Measurements from ENCODE around the gene DTX4.

The DTX4 gene

DNA sequence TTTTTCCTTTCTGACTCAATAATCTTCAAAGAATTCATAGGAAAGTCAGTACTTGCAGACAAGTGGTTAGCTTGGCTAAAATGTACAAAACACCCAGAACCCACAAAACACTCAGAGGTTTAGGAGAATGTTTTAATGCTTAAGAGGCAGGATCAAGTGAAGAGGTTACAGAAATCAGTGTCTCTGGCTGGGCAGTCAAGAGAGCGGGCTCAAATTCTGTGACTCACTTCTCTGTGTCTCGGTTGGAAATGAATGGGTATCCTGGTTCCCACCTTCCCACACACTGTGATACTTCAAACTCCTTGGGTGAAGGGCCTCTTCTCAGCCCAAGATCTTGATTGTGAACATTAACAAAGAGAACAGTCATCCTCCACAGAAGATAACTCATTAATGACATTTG is 37.0 kb downstream of the DTX4 start:
- Histone ChIP-seq H3K9ac (ENCODE audit: insufficient read length, low read depth) (no peak overlapping the region), H3K4me1 (ENCODE audit: insufficient read depth, insufficient read length) (no peaks in the 10 kb centered on the region)

GRCh38 chr11:59212222-59212621 is 40.3 kb downstream of the DTX4 start:
- no peak for DNase-seq (ENCODE audit: low read depth, low spot score)
- no peak overlapping the region for H3K4me3 ChIP-seq (ENCODE audit: insufficient read length, low read depth)
- H3K4me1 ChIP-seq (ENCODE audit: insufficient read depth, insufficient read length) = no peaks in the 10 kb centered on the region

More for the DNA sequence above, 37.0 kb downstream of the DTX4 start:
- no peak for DNase-seq (ENCODE audit: low read depth, low spot score)
- Histone ChIP-seq H3K36me3 (ENCODE audit: insufficient read depth, insufficient read length, low read length) (peaks cover 33% of the 10 kb centered on the region), H3K4me3 (ENCODE audit: insufficient read length, low read depth) (no peak overlapping the region), H3K9me3 (ENCODE audit: insufficient read depth, low read length) (no peaks in the 10 kb centered on the region), H3K27me3 (ENCODE audit: insufficient read depth, insufficient read length) (no peaks in the 10 kb centered on the region)
- TF ChIP-seq YY1 (IDR thresholded peaks at IDR 0.05; ENCODE audit: insufficient read depth, insufficient read length) (no peak), SUZ12 (IDR thresholded peaks at IDR 0.05; ENCODE audit: extremely low read depth, insufficient read depth, insufficient read length) (no peak), ZNF274 (IDR thresholded peaks at IDR 0.05; ENCODE audit: low read depth, low read length) (no peak)

GRCh38 chr11:59212744-59213631 is 41.1 kb downstream of the DTX4 start, which contains the start of gene MPEG1:
Gene MPEG1 (minus strand): TSS chr11:59212927. CDS start chr11:59212865, 62 bp downstream.
- TF ChIP-seq ZNF274 (IDR thresholded peaks at IDR 0.05; ENCODE audit: low read depth, low read length) = no peak
- H3K27me3 ChIP-seq (ENCODE audit: insufficient read depth, insufficient read length) = no peaks in the 10 kb centered on the region

More at GRCh38 chr11:59212222-59212621, 40.3 kb downstream of the DTX4 start:
- Histone ChIP-seq H3K36me3 (ENCODE audit: insufficient read depth, insufficient read length, low read length) (peaks cover under 1% of the 10 kb centered on the region), H3K9me3 (ENCODE audit: insufficient read depth, low read length) (no peaks in the 10 kb centered on the region), H3K27me3 (ENCODE audit: insufficient read depth, insufficient read length) (no peaks in the 10 kb centered on the region), H3K9ac (ENCODE audit: insufficient read length, low read depth) (no peak overlapping the region)
- TF ChIP-seq ZNF274 (IDR thresholded peaks at IDR 0.05; ENCODE audit: low read depth, low read length) = no peak
- TF ChIP-seq YY1 (IDR thresholded peaks at IDR 0.05; ENCODE audit: insufficient read depth, insufficient read length) = no peak
- no peak for TF ChIP-seq SUZ12 (IDR thresholded peaks at IDR 0.05; ENCODE audit: extremely low read depth, insufficient read depth, insufficient read length)

DNA sequence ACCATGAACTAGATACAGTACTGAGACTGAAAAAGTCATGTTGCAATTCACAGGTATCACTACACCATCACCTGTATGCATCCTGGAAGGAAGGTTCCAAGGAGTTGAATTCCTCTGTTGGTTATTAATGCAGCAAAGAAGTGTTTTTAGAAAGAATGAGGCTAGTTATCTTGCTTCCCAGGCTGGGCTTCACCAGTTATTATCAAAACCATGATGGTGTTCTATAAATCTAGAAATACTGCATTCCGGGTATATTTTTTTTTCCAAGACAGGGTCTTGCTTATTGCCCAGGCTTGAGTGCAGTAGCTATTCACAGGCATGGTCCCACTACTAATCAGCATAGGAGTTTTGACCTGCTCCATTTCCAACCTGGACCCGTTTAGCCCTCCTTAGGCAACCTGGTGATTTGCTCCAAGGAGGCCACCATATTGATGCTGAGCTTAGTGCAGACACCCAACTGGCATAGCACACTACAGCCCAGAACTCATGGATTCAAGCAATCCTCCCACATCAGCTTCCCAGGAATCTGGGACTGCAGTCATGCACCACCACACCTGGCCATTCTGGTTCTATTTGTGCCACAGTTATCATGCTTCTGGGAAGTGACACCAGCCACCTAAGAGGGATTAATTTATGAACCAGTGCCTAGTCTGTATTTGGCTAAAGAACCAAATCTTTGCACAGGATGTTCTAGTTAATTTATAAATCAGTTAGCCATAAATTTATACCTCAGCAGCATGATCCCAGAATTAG is 42.4 kb downstream of the DTX4 start:
- H3K4me3 ChIP-seq (ENCODE audit: insufficient read length, low read depth) = no peak overlapping the region
- no peaks in the 10 kb centered on the region for H3K4me1 ChIP-seq (ENCODE audit: insufficient read depth, insufficient read length)
- no peak for TF ChIP-seq SUZ12 (IDR thresholded peaks at IDR 0.05; ENCODE audit: extremely low read depth, insufficient read depth, insufficient read length)
- TF ChIP-seq ZNF274 (IDR thresholded peaks at IDR 0.05; ENCODE audit: low read depth, low read length) = no peak
- no peak for TF ChIP-seq YY1 (IDR thresholded peaks at IDR 0.05; ENCODE audit: insufficient read depth, insufficient read length)
- no peaks in the 10 kb centered on the region for H3K27me3 ChIP-seq (ENCODE audit: insufficient read depth, insufficient read length)
- H3K36me3 ChIP-seq (ENCODE audit: insufficient read depth, insufficient read length, low read length) = no peaks in the 10 kb centered on the region
- H3K9me3 ChIP-seq (ENCODE audit: insufficient read depth, low read length) = no peaks in the 10 kb centered on the region
- DNase-seq (ENCODE audit: low read depth, low spot score) = no peak
- no peak overlapping the region for H3K9ac ChIP-seq (ENCODE audit: insufficient read length, low read depth)

More at GRCh38 chr11:59212744-59213631, 41.1 kb downstream of the DTX4 start, which contains the start of gene MPEG1:
- H3K9ac ChIP-seq (ENCODE audit: insufficient read length, low read depth) = no peak within 1 kb of the TSS
- H3K4me3 ChIP-seq (ENCODE audit: insufficient read length, low read depth) = no peak within 1 kb of the TSS
- no peak for DNase-seq (ENCODE audit: low read depth, low spot score)
- no peaks in the 10 kb centered on the region for H3K9me3 ChIP-seq (ENCODE audit: insufficient read depth, low read length)
- no peaks in the 10 kb centered on the region for H3K4me1 ChIP-seq (ENCODE audit: insufficient read depth, insufficient read length)
- no peaks in the 10 kb centered on the region for H3K36me3 ChIP-seq (ENCODE audit: insufficient read depth, insufficient read length, low read length)

- Histone ChIP-seq H3K4me3 (ENCODE audit: insufficient read length, low read depth) (no peak overlapping the region), H3K9ac (ENCODE audit: insufficient read length, low read depth) (no peak overlapping the region), H3K36me3 (ENCODE audit: insufficient read depth, insufficient read length, low read length) (no peaks in the 10 kb centered on the region), H3K4me1 (ENCODE audit: insufficient read depth, insufficient read length) (no peaks in the 10 kb centered on the region), H3K27me3 (ENCODE audit: insufficient read depth, insufficient read length) (no peaks in the 10 kb centered on the region), H3K9me3 (ENCODE audit: insufficient read depth, low read length) (no peaks in the 10 kb centered on the region)
- TF ChIP-seq ZNF274 (IDR thresholded peaks at IDR 0.05; ENCODE audit: low read depth, low read length) (no peak), SUZ12 (IDR thresholded peaks at IDR 0.05; ENCODE audit: extremely low read depth, insufficient read depth, insufficient read length) (no peak), YY1 (IDR thresholded peaks at IDR 0.05; ENCODE audit: insufficient read depth, insufficient read length) (no peak)
- DNase-seq (ENCODE audit: low read depth, low spot score) = no peak
These were observed 45.0 kb downstream of the DTX4 start for GRCh38 chr11:59216641-59217564.

GRCh38 chr11:59218319-59218718 is 46.4 kb downstream of the DTX4 start:
- DNase-seq (ENCODE audit: low read depth, low spot score) = no peak
- TF ChIP-seq ZNF274 (IDR thresholded peaks at IDR 0.05; ENCODE audit: low read depth, low read length) (no peak), SUZ12 (IDR thresholded peaks at IDR 0.05; ENCODE audit: extremely low read depth, insufficient read depth, insufficient read length) (no peak), YY1 (IDR thresholded peaks at IDR 0.05; ENCODE audit: insufficient read depth, insufficient read length) (no peak)
- Histone ChIP-seq H3K27me3 (ENCODE audit: insufficient read depth, insufficient read length) (no peaks in the 10 kb centered on the region), H3K9ac (ENCODE audit: insufficient read length, low read depth) (no peak overlapping the region), H3K4me3 (ENCODE audit: insufficient read length, low read depth) (no peak overlapping the region), H3K4me1 (ENCODE audit: insufficient read depth, insufficient read length) (no peaks in the 10 kb centered on the region), H3K9me3 (ENCODE audit: insufficient read depth, low read length) (no peaks in the 10 kb centered on the region), H3K36me3 (ENCODE audit: insufficient read depth, insufficient read length, low read length) (no peaks in the 10 kb centered on the region)

Data from NT2/D1 (cell line).